Stomach smooth muscle (tissue), 2 donors: ENCODE data around the gene SYTL5.

ENCODE experiments used
- H3K27ac ChIP-seq: one replicate; pipeline ENCODE4 v1.7.0; 2013; ENCODE audit warnings: mild to moderate bottlenecking, low read length, inconsistent platforms
- H3K27me3 ChIP-seq, 2 donors: one replicate each; pipeline ENCODE4 v1.7.0; 2013; ENCODE audit warnings: low read length in 2 of 2; ENCODE audit not compliant: insufficient read depth in 2 of 2, control insufficient read depth in 1 of 2
- H3K36me3 ChIP-seq, 2 donors: one replicate each; pipeline ENCODE4 v1.7.0; 2013; ENCODE audit warnings: low read length in 2 of 2; ENCODE audit not compliant: control insufficient read depth in 2 of 2, insufficient read depth in 2 of 2
- H3K4me1 ChIP-seq: one replicate; pipeline ENCODE4 v1.7.0; 2013; ENCODE audit warnings: low read length; ENCODE audit not compliant: control insufficient read depth, insufficient read depth
- H3K4me3 ChIP-seq, 2 donors: one replicate each; pipeline ENCODE4 v1.7.0; 2013; ENCODE audit warnings: low read length in 2 of 2
- H3K9ac ChIP-seq, 2 donors: one replicate each; pipeline ENCODE4 v1.7.0; 2013; ENCODE audit warnings: low read length in 2 of 2, mild to moderate bottlenecking in 1 of 2
- H3K9me3 ChIP-seq, 2 donors: one replicate each; pipeline ENCODE4 v1.7.0; 2013; ENCODE audit warnings: low read length in 2 of 2; ENCODE audit not compliant: control insufficient read depth in 2 of 2
- donor health status: healthy.
- donor health status: Pancreatic carcinoma.

SYTL5 gene

GRCh38 chrX:37993176-37993575, 13.2 kb upstream of the SYTL5 start:
- Histone ChIP-seq H3K9ac (no peak overlapping the region), H3K27ac (no peak overlapping the region), H3K27me3 (peaks cover 0 to 6% of the 10 kb centered on the region in 2 donors), H3K4me1 (no peaks in the 10 kb centered on the region), H3K36me3 (no peaks in the 10 kb centered on the region), H3K9me3 (no peaks in the 10 kb centered on the region), H3K4me3 (no peak overlapping the region)

GRCh38 chrX:37993837-37994619, 12.3 kb upstream of the SYTL5 start:
- Histone ChIP-seq H3K27ac (no peak overlapping the region), H3K36me3 (no peaks in the 10 kb centered on the region), H3K9me3 (no peaks in the 10 kb centered on the region), H3K4me3 (no peak overlapping the region), H3K4me1 (no peaks in the 10 kb centered on the region), H3K27me3 (peaks cover 0 to 6% of the 10 kb centered on the region in 2 donors), H3K9ac (no peak overlapping the region)

- Histone ChIP-seq H3K4me1 (no peaks in the 10 kb centered on the region), H3K4me3 (no peak overlapping the region), H3K27me3 (peaks cover 0 to 6% of the 10 kb centered on the region in 2 donors), H3K9ac (no peak overlapping the region), H3K27ac (no peak overlapping the region), H3K36me3 (no peaks in the 10 kb centered on the region), H3K9me3 (no peaks in the 10 kb centered on the region)
These were observed 10.9 kb upstream of the SYTL5 start for GRCh38 chrX:37995428-37995827.

GRCh38 chrX:37997096-37997495, 9.3 kb upstream of the SYTL5 start:
- no peaks in the 10 kb centered on the region for H3K36me3 ChIP-seq

GRCh38 chrX:37998586-37999262, 7.6 kb upstream of the SYTL5 start:
- Histone ChIP-seq H3K4me1 (no peaks in the 10 kb centered on the region), H3K36me3 (no peaks in the 10 kb centered on the region), H3K4me3 (no peak overlapping the region), H3K27ac (no peak overlapping the region), H3K9me3 (no peaks in the 10 kb centered on the region), H3K9ac (no peak overlapping the region), H3K27me3 (peaks cover 0 to 2% of the 10 kb centered on the region in 2 donors)

More at GRCh38 chrX:37997096-37997495, 9.3 kb upstream of the SYTL5 start:
- Histone ChIP-seq H3K4me1 (no peaks in the 10 kb centered on the region), H3K9me3 (no peaks in the 10 kb centered on the region), H3K27ac (no peak overlapping the region), H3K4me3 (no peak overlapping the region), H3K9ac (no peak overlapping the region), H3K27me3 (peaks cover 0 to 4% of the 10 kb centered on the region in 2 donors)

- H3K4me3 ChIP-seq: no peak overlapping the region
- H3K9me3 ChIP-seq: peaks cover 0 to 1% of the 10 kb centered on the region in 2 donors
- H3K9ac ChIP-seq: no peak overlapping the region
- H3K27me3 ChIP-seq: peaks cover 0 to 2% of the 10 kb centered on the region in 2 donors
- H3K4me1 ChIP-seq: no peaks in the 10 kb centered on the region
- H3K27ac ChIP-seq: no peak overlapping the region
- no peaks in the 10 kb centered on the region for H3K36me3 ChIP-seq
These were observed 5.6 kb upstream of the SYTL5 start for GRCh38 chrX:38000706-38001105.

GRCh38 chrX:38004046-38004445, 2.3 kb upstream of the SYTL5 start:
- peaks cover 0 to 4% of the 10 kb centered on the region in 2 donors for H3K9me3 ChIP-seq
- no peak overlapping the region for H3K27ac ChIP-seq
- no peaks in the 10 kb centered on the region for H3K27me3 ChIP-seq
- H3K4me1 ChIP-seq: no peaks in the 10 kb centered on the region
- H3K9ac ChIP-seq: no peak overlapping the region
- H3K36me3 ChIP-seq: no peaks in the 10 kb centered on the region
- H3K4me3 ChIP-seq: no peak overlapping the region

GRCh38 chrX:38006778-38007177, 425 bp downstream of the SYTL5 start:
- H3K9ac ChIP-seq: no peak overlapping the region
- H3K4me3 ChIP-seq: no peak overlapping the region
- peaks cover 0 to 4% of the 10 kb centered on the region in 2 donors for H3K9me3 ChIP-seq
- no peaks in the 10 kb centered on the region for H3K36me3 ChIP-seq
- no peaks in the 10 kb centered on the region for H3K4me1 ChIP-seq
- H3K27me3 ChIP-seq: no peaks in the 10 kb centered on the region
- H3K27ac ChIP-seq: no peak overlapping the region

GRCh38 chrX:38008658-38009057, 2.3 kb downstream of the SYTL5 start:
- Histone ChIP-seq H3K9ac (no peak overlapping the region), H3K36me3 (no peaks in the 10 kb centered on the region), H3K27ac (no peak overlapping the region), H3K9me3 (peaks cover 0 to 4% of the 10 kb centered on the region in 2 donors), H3K27me3 (no peaks in the 10 kb centered on the region), H3K4me3 (no peak overlapping the region), H3K4me1 (no peaks in the 10 kb centered on the region)

- no peak overlapping the region for H3K27ac ChIP-seq
- no peak overlapping the region for H3K4me3 ChIP-seq
- peaks cover 0 to 4% of the 10 kb centered on the region in 2 donors for H3K9me3 ChIP-seq
- no peak overlapping the region for H3K9ac ChIP-seq
- H3K27me3 ChIP-seq: no peaks in the 10 kb centered on the region
- no peaks in the 10 kb centered on the region for H3K36me3 ChIP-seq
- no peaks in the 10 kb centered on the region for H3K4me1 ChIP-seq
These were observed 3.3 kb downstream of the SYTL5 start for GRCh38 chrX:38009641-38010040.
